Measurements from ENCODE around the gene AKAP1. TPM values are rescaled to one million over a fixed set of nuclear protein-coding genes. Genes with fewer than 3 reads are reported as not detected.
A peak's percentile ranks its signal among the peaks of the same experiment; 100 is the strongest.

Gene AKAP1
- total and polyA plus RNA-seq, 9 of the 15 experiments (the other 6 are each of a cell fraction or from before 2014, with no cell fraction given) = 12.9 to 63.8 (median 36.4) TPM

- TF ChIP-seq ZNF592 (IDR thresholded peaks at IDR 0.05) (peak; percentile 54; the same call in 1 of the 2 replicates), NKRF (IDR thresholded peaks at IDR 0.05; ENCODE audit: borderline replicate concordance) (no peak), NR2F6 (CRISPR knock-in tag; IDR thresholded peaks at IDR 0.05) (no peak), ZNF644 (tag; IDR thresholded peaks at IDR 0.05; ENCODE audit: low read depth) (no peak; the same call in 1 of the 2 replicates), MYC (IDR thresholded peaks at IDR 0.05; ENCODE audit: low read depth, low read length) (peak; percentile 88; the same call in 1 of the 2 replicates), MYC (CRISPR knock-in tag; IDR thresholded peaks at IDR 0.05; ENCODE audit: borderline replicate concordance, low read depth) (no peak), HNRNPUL1 (IDR thresholded peaks at IDR 0.05; ENCODE audit: low read length) (no peak), BCL6 (CRISPR knock-in tag; IDR thresholded peaks at IDR 0.05) (no peak), YY1 (IDR thresholded peaks at IDR 0.05; ENCODE audit: borderline replicate concordance in 1 of 3, control insufficient read depth in 1 of 3, extremely low read depth in 1 of 3, insufficient read depth in 3 of 3, insufficient read length in 1 of 3, insufficient replicate concordance in 2 of 3, low read depth in 1 of 3, low read length in 2 of 3) (peak in 2 of 3 experiments; percentile 22 to 41), POLR2H (tag; IDR thresholded peaks at IDR 0.05; ENCODE audit: low read depth) (peak; percentile 82), PTRF (tag; IDR thresholded peaks at IDR 0.05) (no peak), CEBPG (CRISPR knock-in tag; IDR thresholded peaks at IDR 0.05) (no peak; the same call in 1 of the 2 replicates), CEBPG (tag; conservative IDR thresholded peaks at IDR 0.05 in 1 of 2, IDR thresholded peaks at IDR 0.05 in 1 of 2) (no peak), ZNF583 (CRISPR knock-in tag; IDR thresholded peaks at IDR 0.05) (0 out of 2 replicates have a peak, but pooled peaks have one; percentile 14), SRSF1 (IDR thresholded peaks at IDR 0.05; ENCODE audit: low read depth, low read length) (no peak), RBM14 (IDR thresholded peaks at IDR 0.05; ENCODE audit: borderline replicate concordance, insufficient read depth, low read depth, low read length) (no peak), ZBTB17 (CRISPR knock-in tag; IDR thresholded peaks at IDR 0.05) (no peak), ZBTB43 (CRISPR knock-in tag; IDR thresholded peaks at IDR 0.05) (no peak), MCM5 (IDR thresholded peaks at IDR 0.05; ENCODE audit: low read depth) (no peak)
Observed at GRCh38 chr17:57084802-57085447, at the start of gene AKAP1 (continued).

Measured in K562 (cell line).